GM19328 (cell line): ENCODE results near the gene PPEF2.
"Not testable (repeated sequence)": the region's sequence is repeated elsewhere in the genome, so short reads cannot be mapped to it uniquely, and the experiment has no call there.

Experiments used
- ATAC-seq: cut with Tn5 transposase; IDR thresholded peaks from one replicate; pipeline ENCODE4 v1.9.1; 2021; ENCODE audit warnings: mild to moderate bottlenecking, moderate library complexity; ENCODE audit not compliant: unreplicated experiment

PPEF2 gene

GRCh38 chr4:75902352-75902751 lies at the start of gene PPEF2:
Gene PPEF2 (minus strand): TSS chr4:75902452. CDS start chr4:75896325, 6,127 bp downstream.
- no peak for ATAC-seq

- no peak for ATAC-seq
Observed at GRCh38 chr4:75950213-75950815, 48.1 kb upstream of the PPEF2 start.

GRCh38 chr4:75948822-75949444 lies 46.7 kb upstream of the PPEF2 start:
- ATAC-seq = peak; percentile 69

GRCh38 chr4:75940692-75941253 lies 38.5 kb upstream of the PPEF2 start, which contains the start of gene NAAA:
Gene NAAA (minus strand): TSS chr4:75941013. CDS start chr4:75940949, 64 bp downstream.
- peak; percentile 77 for ATAC-seq

- ATAC-seq = peak; percentile 56
Observed at GRCh38 chr4:75939890-75940691, 37.8 kb upstream of the PPEF2 start.

GRCh38 chr4:75935628-75936027 lies 33.4 kb upstream of the PPEF2 start:
- ATAC-seq = no peak

- ATAC-seq = no peak
Observed at GRCh38 chr4:75930152-75930551, 27.9 kb upstream of the PPEF2 start.

GRCh38 chr4:75924916-75925315 lies 22.7 kb upstream of the PPEF2 start:
- not testable (repeated sequence) for ATAC-seq

- no peak for ATAC-seq
Observed at GRCh38 chr4:75924309-75924827, 22.1 kb upstream of the PPEF2 start.

GRCh38 chr4:75922588-75922987 lies 20.3 kb upstream of the PPEF2 start:
- no peak for ATAC-seq

GRCh38 chr4:75921910-75922309 lies 19.7 kb upstream of the PPEF2 start:
- no peak for ATAC-seq

- no peak for ATAC-seq
Observed at GRCh38 chr4:75920327-75920726, 18.1 kb upstream of the PPEF2 start.

- ATAC-seq = no peak
Observed at GRCh38 chr4:75919920-75920319, 17.7 kb upstream of the PPEF2 start.

- no peak for ATAC-seq
Observed at GRCh38 chr4:75916091-75916661, 13.9 kb upstream of the PPEF2 start.

- no peak for ATAC-seq
Observed at GRCh38 chr4:75912968-75913367, 10.7 kb upstream of the PPEF2 start.

- ATAC-seq = not testable (repeated sequence)
Observed at GRCh38 chr4:75910831-75911230, 8.6 kb upstream of the PPEF2 start.

GRCh38 chr4:75909405-75909804 lies 7.2 kb upstream of the PPEF2 start:
- no peak for ATAC-seq

- no peak for ATAC-seq
Observed at GRCh38 chr4:75908555-75908954, 6.3 kb upstream of the PPEF2 start.

- no peak for ATAC-seq
Observed at GRCh38 chr4:75907966-75908365, 5.7 kb upstream of the PPEF2 start.

GRCh38 chr4:75904076-75904475 lies 1.8 kb upstream of the PPEF2 start:
- ATAC-seq = no peak

- no peak for ATAC-seq
Observed at GRCh38 chr4:75898536-75898935, 3.7 kb downstream of the PPEF2 start.
